ENCODE measurements around the gene MEGF11.

The MEGF11 gene

DNA sequence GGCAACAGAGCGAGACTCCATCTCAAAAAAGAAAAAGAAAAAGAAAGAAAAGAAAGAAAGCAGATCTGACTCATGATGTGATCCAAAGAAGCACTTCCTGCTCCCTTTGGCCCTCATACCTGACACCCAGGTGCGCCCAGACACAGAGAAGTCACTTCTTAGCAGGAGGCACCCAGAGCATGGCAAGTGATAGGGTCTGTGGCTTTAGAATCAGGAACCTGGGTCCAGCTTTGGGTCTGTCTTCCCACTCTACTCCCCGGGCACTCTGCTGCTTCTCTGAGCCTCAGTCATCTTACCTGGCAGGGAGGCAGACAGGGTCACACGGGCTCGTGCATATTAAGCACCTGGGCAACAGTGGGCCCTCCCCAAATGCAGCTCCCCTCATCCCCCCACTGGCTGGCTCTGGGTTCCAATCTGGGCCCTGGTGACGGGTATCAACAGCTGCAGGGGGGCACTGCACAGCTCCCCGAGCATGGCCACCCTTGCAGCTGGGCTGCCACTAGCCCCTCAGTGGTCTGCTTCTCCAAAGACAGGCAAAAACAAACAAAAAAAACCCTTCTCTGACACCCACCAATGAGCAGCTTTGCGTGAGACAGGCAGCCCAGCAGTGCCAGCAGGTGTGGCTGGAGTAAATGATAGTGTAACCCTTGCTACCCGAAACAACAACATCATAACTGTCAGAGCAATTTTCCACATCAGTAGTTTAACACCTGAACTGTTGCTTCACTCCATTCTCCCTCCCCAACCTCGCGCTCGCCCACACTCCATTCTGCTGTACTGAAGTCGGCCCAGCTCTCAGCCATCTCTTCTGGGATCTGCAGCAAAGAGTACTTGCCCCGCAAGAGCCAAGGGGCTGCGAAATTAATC lies 99.8 kb downstream of the MEGF11 start:
- peak overlapping the region in 9 of 11 experiments; percentile 43 to 82 (median 64); a peak in 18 of 22 replicates for H3K4me2 ChIP-seq
- H3K9me3 ChIP-seq (replicated peaks in 1 of 11) = no peaks in the 10 kb centered on the region
- peaks cover 0 to 53% (median 24%) of the 10 kb centered on the region in 10 experiments; a peak in 16 of 20 replicates for H3K4me1 ChIP-seq
- H3K36me3 ChIP-seq = no peaks in the 10 kb centered on the region
- peak overlapping the region in 4 of 11 experiments; percentile 20 to 39 (median 32); a peak in 5 of 22 replicates for H3K9ac ChIP-seq
- H3K4me3 ChIP-seq = no peak overlapping the region
- H4K20me1 ChIP-seq = no peaks in the 10 kb centered on the region
- peak in 4 of 11 experiments; percentile 27 to 48 (median 33); a peak in 2 of 22 replicates for TF ChIP-seq Cebpa-rat (IDR thresholded peaks at IDR 0.05)
- peak overlapping the region in 3 of 11 experiments; percentile 58 to 69 (median 60); a peak in 5 of 22 replicates for H3K27ac ChIP-seq
- H3K27me3 ChIP-seq = no peaks in the 10 kb centered on the region

DNA sequence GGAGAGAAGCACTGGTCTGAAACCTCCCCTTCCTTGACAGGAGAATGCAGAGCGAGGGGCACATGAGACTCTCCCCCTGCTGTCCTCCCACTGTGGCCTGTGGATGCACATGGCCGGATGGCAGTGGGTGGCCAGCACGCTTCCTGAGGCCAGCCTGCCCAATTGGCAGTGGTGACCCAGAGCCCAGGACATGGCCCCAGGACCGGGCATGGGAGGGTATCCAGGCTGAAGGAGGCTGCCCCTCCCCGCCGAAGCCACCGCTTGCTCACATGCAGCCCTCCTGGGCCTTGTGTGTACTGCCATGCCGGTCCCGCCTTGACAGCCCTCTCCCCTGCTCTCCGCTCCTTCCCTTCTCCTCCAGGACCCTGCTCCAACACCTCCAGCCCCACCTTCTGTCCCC lies 100.9 kb downstream of the MEGF11 start:
- Histone ChIP-seq H4K20me1 (no peaks in the 10 kb centered on the region; a peak in 1 of 22 replicates), H3K4me3 (no peak overlapping the region), H3K9me3 (replicated peaks in 1 of 11) (no peaks in the 10 kb centered on the region), H3K4me1 (peaks cover 0 to 53% (median 25%) of the 10 kb centered on the region in 10 experiments; a peak in 16 of 20 replicates), H3K27ac (peak overlapping the region in 3 of 11 experiments; percentile 21 to 69 (median 60); a peak in 6 of 22 replicates), H3K36me3 (no peaks in the 10 kb centered on the region), H3K27me3 (no peaks in the 10 kb centered on the region), H3K9ac (no peak overlapping the region), H3K4me2 (peak overlapping the region in 4 of 11 experiments; percentile 30 to 82 (median 76); a peak in 3 of 22 replicates)
- no peak for TF ChIP-seq Cebpa-rat (IDR thresholded peaks at IDR 0.05)

DNA sequence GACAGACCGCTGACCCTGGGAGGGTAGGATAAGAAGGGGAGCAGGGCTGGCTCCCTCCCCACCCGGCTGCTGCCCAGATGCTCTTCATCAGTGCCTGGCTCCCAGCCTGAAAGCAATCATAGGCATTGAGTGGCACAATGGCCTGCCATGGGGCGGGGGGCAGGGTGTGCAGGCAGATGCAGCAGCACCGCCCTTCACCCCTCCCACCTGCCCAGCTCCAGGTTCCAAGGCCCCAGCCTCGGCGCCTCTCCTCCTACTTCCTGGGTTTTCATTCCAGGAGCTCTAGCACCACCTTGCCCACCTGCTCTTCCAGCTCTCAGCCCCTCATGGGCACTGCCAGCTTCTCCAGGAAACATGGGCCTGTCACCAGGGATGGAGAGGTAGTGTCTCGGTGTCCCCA lies 101.7 kb downstream of the MEGF11 start:
- Histone ChIP-seq H4K20me1 (no peaks in the 10 kb centered on the region; a peak in 1 of 22 replicates), H3K36me3 (no peaks in the 10 kb centered on the region), H3K4me1 (peaks cover 0 to 60% (median 34%) of the 10 kb centered on the region in 10 experiments; a peak in 17 of 20 replicates), H3K27me3 (no peaks in the 10 kb centered on the region), H3K27ac (peak overlapping the region in 1 of 11 experiments; percentile 69; a peak in 1 of 22 replicates), H3K9me3 (replicated peaks in 1 of 11) (no peaks in the 10 kb centered on the region), H3K4me3 (no peak overlapping the region), H3K4me2 (0 out of 22 replicates have a peak overlapping the region, but pooled peaks of 2 of the 11 experiments have one; percentile 3), H3K9ac (no peak overlapping the region)
- TF ChIP-seq Cebpa-rat (IDR thresholded peaks at IDR 0.05) = no peak

DNA sequence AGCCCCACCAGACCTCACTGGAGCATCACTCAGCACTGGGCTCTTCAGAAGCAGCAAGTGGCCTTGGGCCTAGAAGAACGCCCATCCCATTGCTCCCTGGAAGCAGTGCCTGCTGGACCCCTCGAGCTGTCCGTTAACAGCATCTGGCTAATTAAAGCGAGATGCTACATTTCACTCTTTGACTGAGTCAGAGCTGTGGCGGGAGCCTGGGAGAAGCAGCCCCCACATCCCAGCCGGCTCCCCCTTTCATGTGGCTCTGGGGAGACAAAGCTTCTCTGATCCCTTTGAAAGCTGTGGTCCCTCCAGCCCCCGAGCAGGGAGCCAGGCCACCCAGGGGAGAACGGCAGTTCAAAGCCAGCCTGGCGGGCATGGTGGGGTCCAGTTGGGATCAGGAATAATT lies 103.7 kb downstream of the MEGF11 start:
- no peak overlapping the region for H3K9ac ChIP-seq
- no peak for TF ChIP-seq Cebpa-rat (IDR thresholded peaks at IDR 0.05)

DNA sequence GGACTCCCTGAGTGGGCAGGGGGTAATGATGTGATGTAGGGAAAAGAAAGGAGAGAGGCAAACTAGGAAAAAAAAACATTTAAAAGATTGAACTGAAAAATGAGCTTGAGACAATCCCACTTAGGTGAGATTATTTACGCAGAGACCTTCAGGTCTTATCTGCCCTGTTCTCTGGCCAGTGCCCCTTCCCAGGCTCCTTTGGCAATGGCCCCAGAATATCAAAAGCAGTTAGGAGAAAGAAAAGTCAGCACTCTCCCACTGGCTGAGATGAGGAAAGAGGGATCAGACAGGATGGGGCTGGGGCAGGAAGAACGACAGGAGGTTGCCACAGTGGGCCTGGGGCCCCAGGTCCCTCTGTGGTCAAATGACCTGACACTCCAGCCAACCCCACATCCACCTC lies 105.4 kb downstream of the MEGF11 start:
- no peak overlapping the region for H3K4me3 ChIP-seq
- H3K9ac ChIP-seq = no peak overlapping the region
- no peaks in the 10 kb centered on the region for H3K9me3 ChIP-seq (replicated peaks in 1 of 11)
- no peak for TF ChIP-seq Cebpa-rat (IDR thresholded peaks at IDR 0.05)
- H3K4me2 ChIP-seq = no peak overlapping the region
- no peaks in the 10 kb centered on the region for H3K36me3 ChIP-seq
- no peaks in the 10 kb centered on the region; a peak in 1 of 22 replicates for H4K20me1 ChIP-seq
- no peak overlapping the region; a peak in 1 of 22 replicates for H3K27ac ChIP-seq
- H3K4me1 ChIP-seq = peaks cover 17 to 52% (median 39%) of the 10 kb centered on the region in 10 experiments
- H3K27me3 ChIP-seq = no peaks in the 10 kb centered on the region

More for the DNA sequence above, 103.7 kb downstream of the MEGF11 start:
- H3K27ac ChIP-seq = no peak overlapping the region
- H3K9me3 ChIP-seq (replicated peaks in 1 of 11) = no peaks in the 10 kb centered on the region
- H3K27me3 ChIP-seq = no peaks in the 10 kb centered on the region
- H3K36me3 ChIP-seq = no peaks in the 10 kb centered on the region
- H3K4me2 ChIP-seq = no peak overlapping the region
- no peak overlapping the region for H3K4me3 ChIP-seq
- H3K4me1 ChIP-seq = peaks cover 16 to 63% (median 48%) of the 10 kb centered on the region in 10 experiments
- no peaks in the 10 kb centered on the region; a peak in 1 of 22 replicates for H4K20me1 ChIP-seq

DNA sequence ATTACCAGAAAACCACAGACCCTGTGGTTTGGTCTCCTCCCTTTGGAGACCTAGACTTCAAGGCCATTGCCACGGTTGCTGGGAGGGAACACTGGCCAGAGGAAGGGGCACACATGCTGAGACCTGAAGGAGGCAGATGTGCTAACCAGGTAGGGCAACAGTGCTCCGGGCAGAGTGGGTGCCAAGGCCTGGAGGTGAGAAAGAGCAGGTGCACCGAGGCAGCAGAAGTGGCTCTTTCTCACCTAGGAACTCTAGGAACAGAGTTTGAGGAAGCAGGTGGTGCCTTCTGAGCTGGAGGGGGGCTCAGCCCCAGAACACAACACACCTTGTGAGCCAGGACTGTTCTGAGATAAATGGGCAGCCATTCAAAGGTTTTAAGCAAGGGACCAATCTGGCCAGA lies 106.1 kb downstream of the MEGF11 start:
- no peaks in the 10 kb centered on the region; a peak in 1 of 22 replicates for H4K20me1 ChIP-seq
- 0 out of 22 replicates have a peak overlapping the region, but pooled peaks of 2 of the 11 experiments have one; percentile 60 to 69 for H3K27ac ChIP-seq
- peak overlapping the region in 9 of 11 experiments; percentile 58 to 80 (median 69); a peak in 16 of 22 replicates for H3K4me2 ChIP-seq
- no peak for TF ChIP-seq Cebpa-rat (IDR thresholded peaks at IDR 0.05)
- no peaks in the 10 kb centered on the region for H3K36me3 ChIP-seq
- no peak overlapping the region for H3K9ac ChIP-seq
- no peaks in the 10 kb centered on the region for H3K27me3 ChIP-seq
- no peaks in the 10 kb centered on the region for H3K9me3 ChIP-seq (replicated peaks in 1 of 11)
- peaks cover 17 to 56% (median 37%) of the 10 kb centered on the region in 10 experiments for H3K4me1 ChIP-seq
- no peak overlapping the region for H3K4me3 ChIP-seq

DNA sequence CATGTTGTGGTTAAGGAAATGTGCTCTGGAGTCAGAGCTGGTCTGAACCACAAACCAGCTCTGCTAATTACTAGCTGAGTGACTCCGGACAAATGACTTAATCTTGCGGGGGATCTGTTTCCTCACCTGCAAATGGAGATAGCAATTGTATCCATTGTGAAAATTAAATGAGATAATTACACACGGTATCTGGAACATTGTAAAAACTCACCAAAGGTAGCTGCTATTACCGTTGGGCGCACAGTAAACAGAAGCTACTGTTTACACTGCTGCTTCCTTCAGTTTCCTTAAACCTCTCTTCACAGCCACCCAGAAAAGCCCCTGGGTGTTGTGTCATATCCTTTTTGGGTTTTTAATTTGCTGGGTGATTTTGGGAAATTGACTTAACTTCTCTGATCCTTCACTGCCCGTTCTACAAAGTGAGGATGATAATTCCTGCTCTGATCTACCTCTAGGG lies 107.8 kb downstream of the MEGF11 start:
- peak overlapping the region; percentile 35 to 80 (median 68) for H3K4me2 ChIP-seq
- peak overlapping the region in 6 of 11 experiments; percentile 8 to 69 (median 48); a peak in 11 of 22 replicates for H3K27ac ChIP-seq
- H3K27me3 ChIP-seq = no peaks in the 10 kb centered on the region
- no peaks in the 10 kb centered on the region for H3K36me3 ChIP-seq
- H3K4me3 ChIP-seq = no peak overlapping the region
- H3K9ac ChIP-seq = peak overlapping the region in 4 of 11 experiments; percentile 12 to 32 (median 16); a peak in 3 of 22 replicates
- H3K4me1 ChIP-seq = peaks cover 17 to 53% (median 37%) of the 10 kb centered on the region in 10 experiments
- no peaks in the 10 kb centered on the region; a peak in 1 of 22 replicates for H4K20me1 ChIP-seq
- H3K9me3 ChIP-seq (replicated peaks in 1 of 11) = no peaks in the 10 kb centered on the region
- peak in 3 of 11 experiments; percentile 34 to 63 (median 51); a peak in 3 of 22 replicates for TF ChIP-seq Cebpa-rat (IDR thresholded peaks at IDR 0.05)

DNA sequence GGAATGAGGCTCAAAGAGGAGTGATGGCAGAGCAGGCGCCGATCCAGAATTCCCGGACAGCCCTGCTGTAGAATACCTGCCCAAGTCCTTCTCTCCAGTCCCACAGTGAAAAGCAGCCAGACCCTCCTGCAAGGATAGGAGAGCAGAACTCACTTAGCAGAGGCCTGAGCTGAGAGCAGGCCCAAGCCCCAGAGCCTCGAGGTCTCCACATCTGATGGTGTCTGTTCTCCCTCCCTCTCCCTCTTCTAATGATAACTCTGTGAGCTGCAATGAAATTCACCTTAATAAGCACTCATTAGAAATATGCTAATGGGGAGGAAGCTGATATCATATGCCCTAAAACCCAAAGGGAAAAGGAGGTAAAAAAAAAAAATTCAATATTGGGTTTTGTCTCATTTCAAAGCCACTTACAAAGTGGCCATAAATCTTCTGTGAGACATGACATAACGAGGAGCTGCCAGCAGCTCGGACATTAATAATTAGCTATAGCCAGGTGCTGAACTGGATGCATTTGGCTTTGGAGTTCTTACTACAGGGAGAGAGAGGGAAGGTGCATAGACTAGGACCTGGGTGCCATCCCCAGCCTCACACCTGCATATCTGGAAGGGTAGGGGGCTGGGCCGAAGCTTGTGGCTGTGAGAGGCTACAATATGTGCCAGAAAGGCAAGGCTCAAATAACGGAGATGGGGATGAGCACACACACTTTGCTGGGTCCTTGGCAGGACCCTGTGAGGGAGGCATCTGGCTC lies 108.4 kb downstream of the MEGF11 start:
- H3K4me1 ChIP-seq = peaks cover 17 to 53% (median 36%) of the 10 kb centered on the region in 10 experiments
- no peaks in the 10 kb centered on the region for H3K27me3 ChIP-seq
- peak overlapping the region in 6 of 11 experiments; percentile 8 to 69 (median 48); a peak in 11 of 22 replicates for H3K27ac ChIP-seq
- H4K20me1 ChIP-seq = no peaks in the 10 kb centered on the region; a peak in 1 of 22 replicates
- H3K36me3 ChIP-seq = no peaks in the 10 kb centered on the region
- H3K4me2 ChIP-seq = peak overlapping the region; percentile 35 to 80 (median 68)
- H3K4me3 ChIP-seq = no peak overlapping the region
- TF ChIP-seq Cebpa-rat (IDR thresholded peaks at IDR 0.05) = no peak
- no peaks in the 10 kb centered on the region for H3K9me3 ChIP-seq (replicated peaks in 1 of 11)
- H3K9ac ChIP-seq = peak overlapping the region in 4 of 11 experiments; percentile 0 to 32 (median 14); a peak in 3 of 22 replicates

All from BLaER1 treated with 17β-estradiol and CSF1 and Interleukin-3, amounts not matched to agents 10 nM and 100 nM (cell line).